Hepatocyte (in vitro differentiated cells): ENCODE measurements around the gene PLA2G1B.

Experiments
- CTCF ChIP-seq: fragments of 200-600 bp; sonication (generic); IDR thresholded peaks from 2 replicates; pipeline ENCODE4 v1.5.1; 2016; ENCODE audit warnings: antibody characterized with exemption, mild to moderate bottlenecking; ENCODE audit not compliant: poor library complexity
- EZH2phosphoT487 ChIP-seq: fragments of 200-600 bp; sonication (generic); IDR thresholded peaks from one replicate; pipeline ENCODE4 v1.6.1; 2018; ENCODE audit warnings: antibody characterized with exemption, mild to moderate bottlenecking, low read depth, moderate library complexity; ENCODE audit not compliant: unreplicated experiment, severe bottlenecking

- TF ChIP-seq CTCF (no peak), EZH2phosphoT487 (no peak)
These were observed 20.2 kb upstream of the PLA2G1B start for GRCh38 chr12:120347766-120348165.
